T47D (cell line): ENCODE measurements around the gene LUC7L.
"Not testable (repeated sequence)": the region's sequence is repeated elsewhere in the genome, so short reads cannot be mapped to it uniquely, and the experiment has no call there.

Experiments used
- DNase-seq, 2 experiments: peaks; one replicate each; pipeline versions ENCODE4 v3.0.0 to v3.0.0-alpha.2; 2011 to 2012; ENCODE audit warnings: low read depth in 1 of 2, low spot score in 1 of 2
- JUND ChIP-seq: IDR thresholded peaks from 2 replicates; pipeline ENCODE4 v1.6.1; 2012; ENCODE audit warnings: low read depth
- in situ Hi-C: cut with HindIII; loops from 2 replicates; pipeline ENCODE4 v1.10.0; 2016; ENCODE audit warnings: low sequenced_read_pairs, low pct_unique_long_range_greater_than_20kb

Gene LUC7L

DNA sequence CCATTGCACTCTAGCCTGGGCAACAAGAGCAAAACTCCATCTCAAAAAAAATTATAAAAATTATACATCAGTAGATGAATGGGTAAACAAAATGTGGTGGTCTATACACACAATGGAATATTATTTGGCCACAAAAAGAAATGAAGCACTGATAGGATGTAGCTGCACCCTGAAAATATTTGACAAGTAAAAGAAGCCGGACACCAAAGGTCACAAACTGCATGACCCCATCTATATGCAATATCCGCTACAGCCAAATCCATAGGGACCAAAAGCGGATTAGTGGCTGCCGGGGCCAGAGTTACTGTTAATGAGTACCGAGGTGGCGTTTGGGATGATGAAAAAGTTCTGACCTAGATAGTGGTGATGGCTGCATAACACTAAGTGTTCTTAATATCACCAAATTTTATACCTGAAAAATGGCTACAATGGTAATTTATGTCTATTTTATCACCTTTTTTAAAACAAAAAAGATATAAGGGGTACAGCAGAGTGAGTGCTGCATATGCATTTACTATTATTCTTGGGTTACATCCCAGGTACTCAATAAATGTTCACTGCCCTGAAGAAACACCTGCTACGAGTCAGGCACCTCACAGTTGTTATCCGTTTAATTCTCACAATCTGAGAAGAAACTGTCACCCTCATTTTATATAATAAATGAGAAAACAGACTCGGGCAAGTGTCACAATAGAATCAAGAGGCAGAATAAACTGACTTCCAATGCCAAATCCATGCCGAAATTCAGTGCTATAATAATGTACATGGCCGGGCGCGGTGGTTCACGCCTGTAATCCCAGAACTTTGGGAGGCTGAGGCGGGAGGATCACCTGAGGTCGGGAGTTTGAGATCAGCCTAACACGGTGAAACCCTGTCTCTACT lies 49.8 kb downstream of the LUC7L start:
- in situ Hi-C loops: no loop called here
- no peak for DNase-seq
- no peak for TF ChIP-seq JUND

DNA sequence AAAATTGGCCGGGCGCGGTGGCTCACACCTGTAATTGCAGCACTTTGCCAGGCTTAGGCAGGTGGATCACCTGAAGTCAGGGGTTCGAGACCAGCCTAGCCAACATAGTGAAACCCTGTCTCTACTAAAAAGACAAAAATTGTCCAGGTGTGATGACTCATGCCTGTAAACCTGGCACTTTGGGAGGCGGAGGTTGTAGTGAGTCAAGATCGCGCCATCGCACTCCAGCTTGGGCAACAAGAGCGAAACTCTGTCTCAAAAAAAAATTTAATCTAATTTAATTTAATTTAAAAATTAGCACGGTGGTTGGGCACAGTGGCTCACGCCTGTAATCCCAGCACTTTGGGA lies 50.6 kb downstream of the LUC7L start:
- no peak for TF ChIP-seq JUND
- no peak for DNase-seq
- in situ Hi-C loops: no loop called here

DNA sequence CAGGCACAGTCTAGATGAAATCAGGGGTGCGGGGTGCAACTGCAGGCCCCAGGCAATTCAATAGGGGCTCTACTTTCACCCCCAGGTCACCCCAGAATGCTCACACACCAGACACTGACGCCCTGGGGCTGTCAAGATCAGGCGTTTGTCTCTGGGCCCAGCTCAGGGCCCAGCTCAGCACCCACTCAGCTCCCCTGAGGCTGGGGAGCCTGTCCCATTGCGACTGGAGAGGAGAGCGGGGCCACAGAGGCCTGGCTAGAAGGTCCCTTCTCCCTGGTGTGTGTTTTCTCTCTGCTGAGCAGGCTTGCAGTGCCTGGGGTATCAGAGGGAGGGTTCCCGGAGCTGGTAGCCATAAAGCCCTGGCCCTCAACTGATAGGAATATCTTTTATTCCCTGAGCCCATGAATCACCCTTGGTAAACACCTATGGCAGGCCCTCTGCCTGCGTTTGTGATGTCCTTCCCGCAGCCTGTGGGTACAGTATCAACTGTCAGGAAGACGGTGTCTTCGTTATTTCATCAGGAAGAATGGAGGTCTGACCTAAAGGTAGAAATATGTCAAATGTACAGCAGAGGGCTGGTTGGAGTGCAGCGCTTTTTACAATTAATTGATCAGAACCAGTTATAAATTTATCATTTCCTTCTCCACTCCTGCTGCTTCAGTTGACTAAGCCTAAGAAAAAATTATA lies 51.1 kb downstream of the LUC7L start:
- no peak for DNase-seq
- in situ Hi-C loops: no loop called here

DNA sequence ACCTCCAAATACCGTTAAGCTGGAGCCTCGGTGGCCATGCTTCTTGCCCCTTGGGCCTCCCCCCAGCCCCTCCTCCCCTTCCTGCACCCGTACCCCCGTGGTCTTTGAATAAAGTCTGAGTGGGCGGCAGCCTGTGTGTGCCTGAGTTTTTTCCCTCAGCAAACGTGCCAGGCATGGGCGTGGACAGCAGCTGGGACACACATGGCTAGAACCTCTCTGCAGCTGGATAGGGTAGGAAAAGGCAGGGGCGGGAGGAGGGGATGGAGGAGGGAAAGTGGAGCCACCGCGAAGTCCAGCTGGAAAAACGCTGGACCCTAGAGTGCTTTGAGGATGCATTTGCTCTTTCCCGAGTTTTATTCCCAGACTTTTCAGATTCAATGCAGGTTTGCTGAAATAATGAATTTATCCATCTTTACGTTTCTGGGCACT lies 51.8 kb downstream of the LUC7L start:
- in situ Hi-C loops: no loop called here
- DNase-seq: no peak
- no peak for TF ChIP-seq JUND

More for the DNA sequence above, 51.1 kb downstream of the LUC7L start:
- no peak for TF ChIP-seq JUND

DNA sequence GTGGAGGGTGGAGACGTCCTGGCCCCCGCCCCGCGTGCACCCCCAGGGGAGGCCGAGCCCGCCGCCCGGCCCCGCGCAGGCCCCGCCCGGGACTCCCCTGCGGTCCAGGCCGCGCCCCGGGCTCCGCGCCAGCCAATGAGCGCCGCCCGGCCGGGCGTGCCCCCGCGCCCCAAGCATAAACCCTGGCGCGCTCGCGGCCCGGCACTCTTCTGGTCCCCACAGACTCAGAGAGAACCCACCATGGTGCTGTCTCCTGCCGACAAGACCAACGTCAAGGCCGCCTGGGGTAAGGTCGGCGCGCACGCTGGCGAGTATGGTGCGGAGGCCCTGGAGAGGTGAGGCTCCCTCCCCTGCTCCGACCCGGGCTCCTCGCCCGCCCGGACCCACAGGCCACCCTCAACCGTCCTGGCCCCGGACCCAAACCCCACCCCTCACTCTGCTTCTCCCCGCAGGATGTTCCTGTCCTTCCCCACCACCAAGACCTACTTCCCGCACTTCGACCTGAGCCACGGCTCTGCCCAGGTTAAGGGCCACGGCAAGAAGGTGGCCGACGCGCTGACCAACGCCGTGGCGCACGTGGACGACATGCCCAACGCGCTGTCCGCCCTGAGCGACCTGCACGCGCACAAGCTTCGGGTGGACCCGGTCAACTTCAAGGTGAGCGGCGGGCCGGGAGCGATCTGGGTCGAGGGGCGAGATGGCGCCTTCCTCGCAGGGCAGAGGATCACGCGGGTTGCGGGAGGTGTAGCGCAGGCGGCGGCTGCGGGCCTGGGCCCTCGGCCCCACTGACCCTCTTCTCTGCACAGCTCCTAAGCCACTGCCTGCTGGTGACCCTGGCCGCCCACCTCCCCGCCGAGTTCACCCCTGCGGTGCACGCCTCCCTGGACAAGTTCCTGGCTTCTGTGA lies 52.5 kb downstream of the LUC7L start, which contains the start of gene HBA1:
Gene HBA1 (plus strand): TSS at position 204 of the 906 bp plus-strand sequence. CDS start 37 bp downstream, at position 241.
- in situ Hi-C loops, DNase-seq: not testable (repeated sequence)

DNA sequence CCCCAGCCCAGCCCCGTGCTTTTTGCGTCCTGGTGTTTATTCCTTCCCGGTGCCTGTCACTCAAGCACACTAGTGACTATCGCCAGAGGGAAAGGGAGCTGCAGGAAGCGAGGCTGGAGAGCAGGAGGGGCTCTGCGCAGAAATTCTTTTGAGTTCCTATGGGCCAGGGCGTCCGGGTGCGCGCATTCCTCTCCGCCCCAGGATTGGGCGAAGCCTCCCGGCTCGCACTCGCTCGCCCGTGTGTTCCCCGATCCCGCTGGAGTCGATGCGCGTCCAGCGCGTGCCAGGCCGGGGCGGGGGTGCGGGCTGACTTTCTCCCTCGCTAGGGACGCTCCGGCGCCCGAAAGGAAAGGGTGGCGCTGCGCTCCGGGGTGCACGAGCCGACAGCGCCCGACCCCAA lies 53.2 kb downstream of the LUC7L start:
- in situ Hi-C loops, DNase-seq: not testable (repeated sequence)

DNA sequence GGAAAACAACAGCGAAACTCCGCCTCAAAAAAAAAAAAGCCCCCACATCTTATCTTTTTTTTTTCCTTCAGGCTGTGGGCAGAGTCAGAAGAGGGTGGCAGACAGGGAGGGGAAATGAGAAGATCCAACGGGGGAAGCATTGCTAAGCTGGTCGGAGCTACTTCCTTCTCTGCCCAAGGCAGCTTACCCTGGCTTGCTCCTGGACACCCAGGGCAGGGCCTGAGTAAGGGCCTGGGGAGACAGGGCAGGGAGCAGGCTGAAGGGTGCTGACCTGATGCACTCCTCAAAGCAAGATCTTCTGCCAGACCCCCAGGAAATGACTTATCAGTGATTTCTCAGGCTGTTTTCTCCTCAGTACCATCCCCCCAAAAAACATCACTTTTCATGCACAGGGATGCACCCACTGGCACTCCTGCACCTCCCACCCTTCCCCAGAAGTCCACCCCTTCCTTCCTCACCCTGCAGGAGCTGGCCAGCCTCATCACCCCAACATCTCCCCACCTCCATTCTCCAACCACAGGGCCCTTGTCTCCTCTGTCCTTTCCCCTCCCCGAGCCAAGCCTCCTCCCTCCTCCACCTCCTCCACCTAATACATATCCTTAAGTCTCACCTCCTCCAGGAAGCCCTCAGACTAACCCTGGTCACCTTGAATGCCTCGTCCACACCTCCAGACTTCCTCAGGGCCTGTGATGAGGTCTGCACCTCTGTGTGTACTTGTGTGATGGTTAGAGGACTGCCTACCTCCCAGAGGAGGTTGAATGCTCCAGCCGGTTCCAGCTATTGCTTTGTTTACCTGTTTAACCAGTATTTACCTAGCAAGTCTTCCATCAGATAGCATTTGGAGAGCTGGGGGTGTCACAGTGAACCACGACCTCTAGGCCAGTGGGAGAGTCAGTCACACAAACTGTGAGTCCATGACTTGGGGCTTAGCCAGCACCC lies 54.0 kb downstream of the LUC7L start:
- TF ChIP-seq JUND: no peak
- peak; percentile 69 to 78 for DNase-seq
- in situ Hi-C loops: no loop called here

DNA sequence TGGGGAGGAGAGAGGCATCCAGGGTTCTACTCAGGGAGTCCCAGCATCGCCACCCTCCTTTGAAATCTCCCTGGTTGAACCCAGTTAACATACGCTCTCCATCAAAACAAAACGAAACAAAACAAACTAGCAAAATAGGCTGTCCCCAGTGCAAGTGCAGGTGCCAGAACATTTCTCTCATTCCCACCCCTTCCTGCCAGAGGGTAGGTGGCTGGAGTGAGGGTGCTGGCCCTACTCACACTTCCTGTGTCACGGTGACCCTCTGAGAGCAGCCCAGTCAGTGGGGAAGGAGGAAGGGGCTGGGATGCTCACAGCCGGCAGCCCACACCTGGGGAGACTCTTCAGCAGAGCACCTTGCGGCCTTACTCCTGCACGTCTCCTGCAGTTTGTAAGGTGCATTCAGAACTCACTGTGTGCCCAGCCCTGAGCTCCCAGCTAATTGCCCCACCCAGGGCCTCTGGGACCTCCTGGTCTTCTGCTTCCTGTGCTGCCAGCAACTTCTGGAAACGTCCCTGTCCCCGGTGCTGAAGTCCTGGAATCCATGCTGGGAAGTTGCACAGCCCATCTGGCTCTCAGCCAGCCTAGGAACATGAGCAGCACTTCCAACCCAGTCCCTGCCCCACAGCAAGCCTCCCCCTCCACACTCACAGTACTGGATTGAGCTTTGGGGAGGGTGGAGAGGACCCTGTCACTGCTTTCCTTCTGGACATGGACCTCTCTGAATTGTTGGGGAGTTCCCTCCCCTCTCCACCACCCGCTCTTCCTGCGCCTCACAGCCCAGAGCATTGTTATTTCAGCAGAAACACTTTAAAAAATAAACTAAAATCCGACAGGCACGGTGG lies 55.1 kb downstream of the LUC7L start:
- peak in 1 of 2 experiments; percentile 66 for DNase-seq
- in situ Hi-C loops: not testable (repeated sequence)

DNA sequence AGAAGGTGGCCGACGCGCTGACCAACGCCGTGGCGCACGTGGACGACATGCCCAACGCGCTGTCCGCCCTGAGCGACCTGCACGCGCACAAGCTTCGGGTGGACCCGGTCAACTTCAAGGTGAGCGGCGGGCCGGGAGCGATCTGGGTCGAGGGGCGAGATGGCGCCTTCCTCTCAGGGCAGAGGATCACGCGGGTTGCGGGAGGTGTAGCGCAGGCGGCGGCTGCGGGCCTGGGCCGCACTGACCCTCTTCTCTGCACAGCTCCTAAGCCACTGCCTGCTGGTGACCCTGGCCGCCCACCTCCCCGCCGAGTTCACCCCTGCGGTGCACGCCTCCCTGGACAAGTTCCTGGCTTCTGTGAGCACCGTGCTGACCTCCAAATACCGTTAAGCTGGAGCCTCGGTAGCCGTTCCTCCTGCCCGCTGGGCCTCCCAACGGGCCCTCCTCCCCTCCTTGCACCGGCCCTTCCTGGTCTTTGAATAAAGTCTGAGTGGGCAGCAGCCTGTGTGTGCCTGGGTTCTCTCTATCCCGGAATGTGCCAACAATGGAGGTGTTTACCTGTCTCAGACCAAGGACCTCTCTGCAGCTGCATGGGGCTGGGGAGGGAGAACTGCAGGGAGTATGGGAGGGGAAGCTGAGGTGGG lies 55.9 kb downstream of the LUC7L start:
- DNase-seq, in situ Hi-C loops: not testable (repeated sequence)

DNA sequence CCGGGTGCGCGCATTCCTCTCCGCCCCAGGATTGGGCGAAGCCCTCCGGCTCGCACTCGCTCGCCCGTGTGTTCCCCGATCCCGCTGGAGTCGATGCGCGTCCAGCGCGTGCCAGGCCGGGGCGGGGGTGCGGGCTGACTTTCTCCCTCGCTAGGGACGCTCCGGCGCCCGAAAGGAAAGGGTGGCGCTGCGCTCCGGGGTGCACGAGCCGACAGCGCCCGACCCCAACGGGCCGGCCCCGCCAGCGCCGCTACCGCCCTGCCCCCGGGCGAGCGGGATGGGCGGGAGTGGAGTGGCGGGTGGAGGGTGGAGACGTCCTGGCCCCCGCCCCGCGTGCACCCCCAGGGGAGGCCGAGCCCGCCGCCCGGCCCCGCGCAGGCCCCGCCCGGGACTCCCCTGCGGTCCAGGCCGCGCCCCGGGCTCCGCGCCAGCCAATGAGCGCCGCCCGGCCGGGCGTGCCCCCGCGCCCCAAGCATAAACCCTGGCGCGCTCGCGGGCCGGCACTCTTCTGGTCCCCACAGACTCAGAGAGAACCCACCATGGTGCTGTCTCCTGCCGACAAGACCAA lies 56.8 kb downstream of the LUC7L start, which contains the start of gene HBA2:
Gene HBA2 (plus strand): TSS at position 503 of the 568 bp plus-strand sequence. CDS start 37 bp downstream, at position 540.
- DNase-seq, in situ Hi-C loops: not testable (repeated sequence)
